Left hindlimb (tissue), 1 donor: Measurements from ENCODE around the gene TNFRSF8.
A peak's percentile ranks its signal among the peaks of the same experiment; 100 is the strongest.
"Not testable (repeated sequence)": the region's sequence is repeated elsewhere in the genome, so short reads cannot be mapped to it uniquely, and the experiment has no call there.

Experiments used
- DNase-seq: peaks from one replicate; pipeline ENCODE4 v3.0.0-alpha.2; 2018

The TNFRSF8 gene

DNA sequence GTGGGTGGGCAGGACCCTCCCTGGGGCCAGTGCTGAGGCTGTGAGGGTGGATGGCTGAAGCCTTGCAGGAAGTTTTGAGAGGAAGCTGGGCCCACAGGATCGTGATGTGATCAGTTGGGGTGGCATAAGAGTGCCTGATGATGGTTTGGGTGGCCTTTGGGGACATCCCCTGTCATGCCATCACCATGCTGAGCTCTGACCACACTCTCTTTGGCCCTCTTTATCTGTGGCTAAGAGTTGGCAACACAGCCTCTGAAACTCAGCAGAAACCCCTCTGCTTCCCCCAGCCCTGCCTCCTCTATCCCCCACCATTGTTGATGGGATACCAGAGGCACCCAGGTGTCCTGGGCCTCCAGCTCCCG is 24.0 kb upstream of the TNFRSF8 start:
- no peak for DNase-seq

DNA sequence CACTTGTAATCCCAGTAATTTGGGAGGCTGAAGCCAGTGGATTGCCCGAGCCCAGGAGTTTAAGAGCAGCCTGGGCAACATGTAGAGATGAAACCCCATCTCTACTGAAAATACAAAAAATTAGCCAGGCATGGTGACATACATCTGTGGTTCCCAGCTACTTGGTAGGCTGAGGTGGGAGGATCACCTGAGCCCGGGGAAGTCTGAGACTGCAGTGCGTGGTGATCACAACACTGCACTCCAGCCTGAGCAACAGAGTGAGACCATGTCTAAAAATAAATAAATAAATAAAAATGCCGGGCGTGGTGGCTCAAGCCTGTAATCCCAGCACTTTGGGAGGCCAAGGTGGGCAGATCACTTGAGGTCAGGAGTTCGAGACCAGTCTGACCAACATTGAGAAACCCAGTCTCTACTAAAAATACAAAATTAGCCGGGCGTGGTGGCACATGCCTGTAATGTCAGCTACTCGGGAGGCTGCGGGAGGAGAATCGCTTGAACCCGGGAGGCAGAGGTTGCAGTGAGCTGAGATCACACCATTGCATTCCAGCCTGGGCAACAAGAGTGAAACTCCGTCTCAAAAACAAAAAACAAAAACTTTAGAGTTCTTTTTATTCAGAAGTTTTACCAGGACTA is 23.2 kb upstream of the TNFRSF8 start:
- not testable (repeated sequence) for DNase-seq

DNA sequence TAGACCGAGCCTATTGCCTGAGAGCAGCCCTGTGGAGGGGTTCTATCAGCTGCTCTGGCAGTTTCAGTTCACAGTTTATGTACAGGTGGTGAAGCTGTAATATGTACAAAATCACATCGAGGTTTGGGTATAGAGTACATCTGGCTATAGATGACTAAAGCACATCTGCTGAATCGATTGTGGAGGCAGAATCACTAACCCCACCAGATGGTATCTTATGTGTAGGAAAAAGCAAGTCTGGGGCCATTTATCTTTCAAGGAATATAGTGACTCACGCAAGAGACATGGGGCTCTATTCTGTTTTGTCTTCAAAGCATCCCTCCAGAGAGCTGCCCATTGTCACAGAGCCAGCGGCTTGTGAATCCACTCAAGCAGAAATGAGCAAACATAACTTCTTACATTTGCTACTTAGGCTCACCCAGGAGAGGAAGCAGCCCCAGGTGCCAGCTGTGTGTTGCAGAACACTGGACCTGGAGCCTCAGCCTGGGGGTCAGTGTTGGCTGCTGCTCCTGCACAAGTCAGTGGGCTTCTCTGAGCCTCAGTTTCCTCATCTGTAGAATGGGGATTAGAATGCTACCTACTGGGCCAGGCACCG is 22.5 kb upstream of the TNFRSF8 start:
- peak; percentile 61 for DNase-seq

DNA sequence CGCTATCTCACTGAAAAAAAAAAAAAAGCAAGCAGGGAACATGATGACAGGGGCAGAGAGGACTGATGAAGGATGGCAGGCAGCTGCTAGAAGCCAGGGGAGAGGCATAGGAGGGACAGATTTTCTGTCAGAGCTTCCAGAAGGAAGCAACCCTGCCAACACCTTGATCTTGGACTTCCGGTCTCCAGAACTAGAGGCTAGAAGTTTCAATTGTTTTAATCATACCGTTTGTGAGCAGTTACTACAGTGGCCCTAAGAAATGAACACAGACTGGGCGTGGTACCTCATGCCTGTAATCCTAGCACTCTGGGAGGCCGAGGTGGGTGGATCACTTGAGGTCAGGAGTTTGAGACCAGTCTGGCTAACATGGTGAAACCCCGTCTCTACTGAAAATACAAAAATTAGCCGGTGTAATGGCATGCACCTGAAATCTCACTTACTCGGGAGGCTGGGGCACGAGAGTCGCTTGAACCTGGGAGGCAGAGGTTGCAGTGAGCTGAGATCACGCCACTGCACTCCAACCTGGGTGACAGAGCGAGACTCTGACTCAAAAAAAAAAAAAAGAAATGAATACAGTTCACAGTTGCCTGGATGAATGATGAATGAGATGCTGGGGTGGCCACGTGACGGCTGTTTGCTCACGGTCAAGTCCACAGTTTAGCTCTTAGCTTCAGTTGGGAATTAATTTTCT is 18.8 kb upstream of the TNFRSF8 start:
- DNase-seq = not testable (repeated sequence)

DNA sequence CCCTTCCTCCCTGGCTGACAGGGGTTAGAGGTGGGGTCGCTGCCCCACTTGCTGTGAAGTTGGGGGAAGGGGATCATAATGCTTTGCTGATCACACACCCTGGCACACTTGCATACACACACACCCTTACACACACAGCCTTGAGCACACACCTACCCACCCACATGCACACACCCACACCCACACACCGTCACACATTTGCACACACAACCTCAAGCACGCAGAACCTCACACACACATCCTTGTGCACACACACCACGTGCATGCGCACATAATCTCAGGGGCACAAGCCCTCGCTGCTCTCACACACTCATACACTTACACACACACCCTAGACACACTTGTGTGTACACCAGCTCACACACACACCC is 16.4 kb upstream of the TNFRSF8 start:
- DNase-seq = no peak

DNA sequence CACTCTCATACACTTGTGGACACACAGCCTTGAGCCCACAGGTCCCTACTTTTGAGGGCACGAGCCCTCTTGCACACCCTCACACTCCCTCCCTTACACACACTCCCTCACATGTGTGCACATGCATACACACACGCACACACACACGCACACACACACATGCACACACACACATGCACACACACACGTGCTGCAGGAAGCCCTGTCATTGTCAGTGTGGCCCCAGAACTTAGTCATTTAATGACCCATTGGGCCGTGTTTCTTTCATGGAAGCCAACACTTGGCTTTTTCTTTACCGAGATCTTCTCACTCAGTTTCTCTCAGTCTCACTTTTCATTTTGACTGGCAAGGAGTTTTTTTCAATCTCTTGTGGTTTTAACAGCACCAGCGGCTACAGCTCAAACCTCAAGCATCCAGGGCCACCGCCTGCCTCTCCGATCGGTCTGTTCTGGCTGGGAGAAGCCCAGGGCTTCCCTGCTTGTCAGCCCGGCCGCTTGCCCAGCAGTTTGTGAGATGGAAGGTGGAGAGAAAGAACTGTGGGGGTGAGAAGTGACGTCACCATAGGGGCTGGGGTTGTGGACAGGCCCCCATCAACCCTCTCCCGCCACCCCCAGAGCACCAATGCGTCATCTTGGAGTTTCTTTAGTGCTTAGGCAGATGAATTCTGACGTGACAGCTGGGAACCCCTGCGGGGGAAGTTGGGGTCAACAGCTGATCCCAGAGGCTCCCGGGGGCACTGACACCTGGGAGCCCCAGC is 15.8 kb upstream of the TNFRSF8 start:
- no peak for DNase-seq

DNA sequence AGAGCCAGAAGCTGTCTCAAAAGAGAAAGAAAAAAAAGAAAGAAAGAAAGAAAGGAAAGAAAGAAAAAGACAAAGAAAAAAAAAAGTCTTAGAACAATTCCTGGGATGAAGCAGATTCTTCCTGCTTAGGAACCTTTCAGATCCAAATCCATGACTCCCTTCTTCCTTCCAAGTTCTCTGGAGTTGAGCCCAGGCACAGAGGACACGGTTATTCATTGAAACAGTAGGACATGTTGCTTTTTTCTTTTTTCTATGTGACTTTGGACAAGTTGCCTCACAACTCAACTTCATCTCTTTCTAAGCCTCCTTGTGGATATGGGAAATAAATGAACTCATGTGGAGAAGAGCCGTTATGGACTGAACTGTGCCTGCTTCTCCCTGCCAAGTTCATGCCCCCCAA is 14.7 kb upstream of the TNFRSF8 start:
- peak; percentile 15 for DNase-seq

DNA sequence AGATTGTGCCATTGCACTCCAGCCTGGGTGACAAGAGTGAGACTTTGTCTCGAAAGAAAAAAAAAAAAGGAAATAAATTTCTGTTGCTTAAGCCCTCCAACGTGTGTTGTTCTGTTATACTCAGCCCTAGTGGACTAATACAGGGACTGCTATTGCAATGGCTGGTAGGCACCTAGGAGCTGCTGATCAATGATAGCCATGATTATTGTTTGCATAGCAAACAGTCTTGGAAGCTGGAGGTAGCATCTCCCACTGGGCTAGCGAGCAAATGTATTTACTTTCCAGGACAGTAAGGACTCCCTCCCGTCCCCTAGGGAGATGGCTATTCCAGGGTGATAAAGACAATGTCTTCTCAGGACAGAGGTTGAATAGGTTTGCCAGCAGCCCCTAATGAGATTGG is 13.5 kb upstream of the TNFRSF8 start:
- peak; percentile 4 for DNase-seq

DNA sequence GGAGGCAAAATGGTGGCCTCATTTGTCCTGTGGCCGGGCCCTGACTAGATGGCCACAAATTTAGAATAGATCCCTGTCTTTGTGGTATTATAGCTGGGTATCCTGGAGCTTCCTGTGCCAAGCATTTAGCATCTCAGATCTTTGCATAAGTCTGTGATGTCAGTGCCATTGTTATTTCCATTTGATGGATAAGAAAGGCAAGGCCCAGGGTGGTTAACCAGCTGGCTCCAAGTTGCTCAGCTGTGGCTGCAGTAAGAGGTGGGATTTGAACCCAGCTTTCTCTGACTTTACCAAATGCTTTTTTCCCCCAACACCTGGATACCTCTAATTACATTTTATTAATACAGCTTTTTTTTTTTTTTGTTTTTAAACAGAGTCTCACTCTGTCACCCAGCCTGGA is 11.7 kb upstream of the TNFRSF8 start:
- no peak for DNase-seq

DNA sequence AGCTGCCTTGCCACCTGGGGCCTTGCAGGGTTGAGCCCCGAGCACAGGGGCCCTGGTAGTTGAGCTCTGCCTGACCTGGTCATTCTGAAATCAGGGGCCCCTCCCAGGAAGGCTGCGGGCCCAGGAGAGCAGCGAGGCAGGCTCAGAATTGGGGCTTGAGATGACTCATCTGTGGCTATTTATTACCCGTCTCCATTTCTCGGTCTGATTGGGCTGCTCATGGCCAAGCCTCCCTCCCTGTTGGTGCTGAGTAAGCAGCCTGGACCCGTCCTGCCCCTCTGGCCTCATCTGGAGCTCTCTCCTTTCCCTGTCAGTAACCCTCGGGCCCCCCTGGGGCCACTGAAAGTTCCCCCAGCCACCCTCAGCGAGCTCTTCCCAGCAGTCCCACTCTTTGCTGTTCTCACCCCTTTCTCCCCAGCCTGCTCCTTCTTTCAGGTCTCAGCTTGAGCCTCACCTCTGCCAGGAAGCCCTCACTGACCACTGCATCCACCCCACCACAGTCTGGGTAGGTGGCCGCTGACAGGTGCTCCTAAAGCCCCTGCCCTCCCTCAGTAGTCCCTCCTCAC is 11.0 kb upstream of the TNFRSF8 start:
- no peak for DNase-seq

DNA sequence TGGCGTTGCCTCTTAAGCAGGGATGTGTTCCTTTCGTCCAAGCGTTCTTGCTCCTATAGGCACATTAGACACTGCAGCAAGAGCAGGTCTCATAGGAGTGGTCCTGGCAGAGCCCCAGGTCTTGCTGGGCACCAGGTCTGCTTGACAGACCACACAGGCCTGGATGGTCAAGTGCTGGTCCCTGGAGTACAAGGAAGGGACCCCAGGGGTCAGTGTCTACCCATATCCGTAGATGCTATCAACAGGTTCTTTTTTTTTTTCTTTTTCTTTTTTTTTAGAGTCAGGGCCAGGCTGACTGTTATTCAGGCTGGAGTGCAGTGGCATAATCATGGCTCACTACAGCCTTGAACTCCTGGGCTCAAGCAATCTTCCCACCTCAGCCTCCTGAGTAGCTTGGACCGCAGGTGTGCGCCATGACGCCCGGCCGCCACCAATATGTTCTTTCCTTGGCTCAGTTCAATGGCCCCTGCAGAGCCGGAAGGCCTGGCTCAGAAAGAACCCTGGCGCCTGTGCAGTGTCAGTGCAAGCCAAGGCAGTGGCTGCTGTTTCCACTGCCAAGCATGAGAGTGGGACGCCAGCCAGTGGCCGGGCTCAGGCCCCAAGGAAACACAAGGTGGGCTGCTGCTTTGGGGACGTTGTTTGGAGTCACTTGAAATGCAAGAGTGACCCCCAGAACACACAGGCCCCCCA is 10.0 kb upstream of the TNFRSF8 start:
- peak; percentile 58 for DNase-seq

DNA sequence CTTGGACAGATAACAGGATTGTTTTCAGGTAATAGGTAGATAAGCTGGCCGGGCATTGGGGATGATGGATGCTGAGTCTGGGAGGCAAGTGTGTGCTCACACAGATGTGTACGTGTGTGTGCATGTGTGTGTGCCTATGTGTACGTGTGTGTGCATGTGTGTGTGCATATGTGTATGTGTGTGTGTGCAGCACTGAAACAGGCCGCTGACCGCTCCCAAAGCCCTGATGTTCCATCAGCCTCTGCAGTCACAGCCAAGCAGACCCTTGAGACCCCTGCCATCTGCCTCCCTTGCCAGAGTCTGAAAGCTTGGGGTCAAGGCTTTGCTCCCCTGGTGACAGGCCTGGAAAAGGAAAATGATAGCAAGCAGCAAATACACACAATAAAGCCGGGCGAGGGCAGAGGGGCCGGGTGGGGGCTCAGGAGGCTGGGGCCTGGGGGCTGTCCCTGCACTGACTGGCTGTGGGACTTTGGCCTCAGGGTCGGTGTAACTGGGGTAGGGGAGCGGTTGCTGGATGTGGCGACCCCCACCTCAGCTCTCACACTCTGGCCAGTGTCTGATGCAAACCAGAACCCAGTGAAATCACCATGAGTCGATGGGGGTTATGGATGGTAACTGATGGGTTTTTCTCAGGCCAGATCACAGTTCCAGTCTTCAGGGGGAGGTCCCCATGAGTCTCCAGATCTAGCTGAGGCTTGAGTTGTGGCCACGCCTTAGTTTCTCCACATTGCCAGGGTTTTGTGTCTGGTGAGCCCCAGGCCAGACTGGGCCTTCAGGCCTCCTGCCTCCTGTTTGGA is 9.2 kb upstream of the TNFRSF8 start:
- DNase-seq = no peak

DNA sequence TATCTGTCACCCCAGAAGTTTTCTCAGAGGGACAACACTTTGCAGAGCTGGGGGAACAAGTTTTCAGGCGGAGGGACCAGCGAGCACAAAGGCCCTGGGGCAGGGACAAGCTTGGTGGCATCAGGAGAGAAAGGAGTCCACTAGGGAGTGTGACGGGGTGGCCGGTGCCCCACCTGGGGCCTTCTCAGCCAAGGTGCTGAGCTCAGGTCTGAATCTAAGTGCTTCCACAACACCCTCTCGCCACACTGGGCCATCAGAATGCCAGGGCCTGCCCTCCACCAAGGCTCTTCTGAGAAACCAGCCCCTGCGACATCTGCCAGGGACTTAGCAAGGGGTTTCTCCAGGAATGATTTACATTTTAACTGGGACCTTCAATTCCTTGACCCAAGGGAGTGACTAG is 7.8 kb upstream of the TNFRSF8 start:
- no peak for DNase-seq

DNA sequence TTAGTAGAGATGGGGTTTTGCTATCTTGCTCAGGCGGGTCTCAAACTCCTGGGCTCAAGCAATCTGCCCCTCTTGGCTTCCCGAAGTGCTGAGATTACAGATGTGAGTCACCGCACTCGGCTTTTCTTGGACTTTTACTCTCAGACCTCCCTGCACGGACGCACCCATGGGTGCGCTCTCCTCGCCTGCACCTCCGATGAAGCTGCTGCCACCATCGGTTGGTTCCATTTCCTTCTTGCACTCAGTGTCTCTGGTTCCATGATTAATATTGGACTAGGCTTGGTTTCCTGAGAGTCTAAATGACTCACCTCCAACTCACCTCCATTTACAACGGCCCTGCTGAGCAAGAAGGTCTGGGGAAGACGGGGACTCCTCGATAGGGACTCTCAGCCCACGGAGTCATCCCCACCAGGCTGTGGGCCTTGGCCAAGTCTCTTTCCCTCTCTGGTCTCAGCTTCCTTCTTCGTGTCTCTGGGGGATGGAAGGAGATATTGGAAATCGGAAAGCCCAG is 6.7 kb upstream of the TNFRSF8 start:
- DNase-seq = no peak

DNA sequence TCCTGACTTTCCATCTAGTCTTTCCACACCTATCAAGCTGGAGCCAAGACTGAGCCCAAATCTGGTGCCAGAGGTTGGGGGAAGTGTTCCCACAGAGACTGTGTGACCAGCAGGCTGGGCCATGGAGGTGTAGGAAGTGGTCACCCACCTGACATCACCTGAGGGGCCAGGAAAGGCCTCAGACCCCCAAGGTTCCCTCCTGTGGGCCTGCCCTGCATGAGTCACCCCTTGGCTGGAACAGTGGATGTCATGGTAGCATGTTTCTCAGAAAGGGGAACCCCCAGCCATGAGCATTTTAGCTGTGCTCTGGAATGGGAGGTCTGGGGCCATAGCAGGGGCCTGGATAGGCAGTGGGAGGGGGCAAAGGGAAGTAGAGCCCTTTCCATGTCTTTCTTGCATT is 5.7 kb upstream of the TNFRSF8 start:
- no peak for DNase-seq

DNA sequence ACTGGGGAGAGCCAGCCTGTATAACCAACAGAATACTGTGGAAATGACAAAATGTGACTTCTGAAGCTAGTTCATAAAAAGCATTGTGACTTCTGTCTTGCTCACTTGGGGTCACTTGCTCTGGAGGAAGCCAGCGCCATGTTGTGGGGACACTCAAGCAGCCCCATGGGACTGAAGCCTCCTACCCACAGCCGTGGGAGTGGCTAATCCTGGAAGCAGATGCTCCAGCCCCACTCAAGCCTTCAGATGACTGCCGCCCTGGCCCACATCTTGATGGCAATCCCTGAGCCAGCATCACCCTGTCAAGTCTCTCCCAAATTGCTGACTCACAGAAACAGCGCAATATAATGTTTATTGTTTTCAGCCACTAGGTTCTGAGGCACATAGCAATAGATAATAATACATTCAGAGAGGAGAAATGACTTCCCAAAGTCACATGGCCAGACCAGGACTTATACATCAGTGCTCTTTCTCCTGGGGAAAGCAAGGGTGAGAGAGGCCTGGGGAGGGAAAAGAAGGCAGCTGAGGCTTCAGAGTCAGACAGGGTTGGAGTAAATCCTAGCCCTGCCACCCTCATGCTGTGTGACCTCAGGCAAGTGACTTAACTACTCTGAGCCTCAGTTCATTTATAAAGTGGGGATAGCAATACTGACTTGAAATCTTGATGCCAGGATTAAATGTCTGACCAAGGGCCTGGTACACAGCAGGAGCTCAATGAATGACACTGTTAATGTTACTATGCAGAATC is 5.0 kb upstream of the TNFRSF8 start:
- no peak for DNase-seq

DNA sequence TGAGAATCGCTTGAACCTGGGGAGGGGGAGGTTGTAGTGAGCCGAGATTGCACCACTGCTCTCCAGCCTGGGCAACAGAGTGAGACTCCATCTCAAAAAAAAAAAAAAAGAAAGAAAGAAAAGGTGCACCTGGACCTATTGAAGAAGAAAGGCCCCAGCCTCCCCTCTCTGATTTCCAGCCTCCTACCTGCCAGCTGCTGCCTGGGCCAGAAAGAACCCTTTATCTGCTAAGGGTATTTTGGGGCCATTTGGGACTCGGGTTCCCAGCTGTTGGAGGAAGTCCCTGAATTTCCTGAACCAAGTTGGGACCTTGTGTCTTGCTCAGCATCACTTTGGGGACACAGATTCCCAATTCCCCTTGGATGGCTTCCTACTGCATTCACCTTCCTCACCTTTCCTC is 3.9 kb upstream of the TNFRSF8 start:
- no peak for DNase-seq

DNA sequence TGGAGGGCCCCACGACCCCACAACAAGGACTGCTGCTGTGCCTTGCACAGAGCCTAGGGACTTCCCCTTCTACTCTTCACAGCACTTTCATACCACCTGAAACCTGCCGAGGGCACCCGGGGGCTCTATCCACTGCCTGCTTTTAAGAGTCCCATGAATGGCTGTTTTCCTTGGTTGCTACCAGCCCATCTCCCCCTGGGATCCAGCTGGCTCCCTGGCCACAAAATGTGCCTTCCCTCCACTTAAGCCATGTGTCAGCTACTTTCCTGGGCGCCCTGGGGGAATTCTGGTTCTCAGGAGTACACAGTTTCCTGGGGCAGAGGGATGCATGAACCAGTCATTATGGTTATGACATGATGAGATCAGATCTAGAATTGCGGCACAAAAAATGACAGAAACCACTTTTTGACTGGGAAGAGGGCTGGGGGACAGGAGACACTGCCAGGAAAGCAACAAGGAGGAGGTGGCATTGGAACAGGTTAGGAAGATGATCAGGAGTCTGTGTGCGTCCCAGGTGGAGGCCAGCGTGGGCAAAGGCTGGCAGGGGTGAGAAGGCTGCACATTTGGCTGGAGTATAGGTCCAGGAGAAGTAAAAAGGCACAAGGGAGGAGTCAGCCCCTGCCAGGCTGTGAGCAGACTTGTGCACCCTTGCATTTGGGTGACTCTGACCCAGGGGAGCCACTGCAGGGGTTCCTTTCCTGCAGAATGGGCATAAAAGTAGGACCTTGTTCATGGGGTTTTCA is 3.2 kb upstream of the TNFRSF8 start:
- DNase-seq = peak; percentile 46

DNA sequence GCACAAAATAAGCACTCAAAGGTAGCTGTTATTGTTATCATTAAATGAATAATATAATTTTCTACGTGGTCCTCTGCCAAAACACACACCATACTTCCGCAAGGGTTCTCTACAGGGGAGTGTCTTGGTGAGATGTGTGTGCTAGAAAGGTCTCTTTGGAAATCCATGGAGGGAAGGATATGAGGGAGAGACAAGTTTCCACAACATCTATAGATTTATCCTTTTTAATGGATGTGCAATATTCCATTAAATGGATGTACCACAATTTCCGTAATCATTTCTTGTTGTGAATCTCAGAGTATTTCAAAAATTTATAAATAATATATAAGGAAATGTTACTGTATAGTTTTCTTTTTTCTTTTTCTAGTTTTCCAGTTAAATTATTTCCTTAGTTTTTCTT is 2.6 kb upstream of the TNFRSF8 start:
- no peak for DNase-seq
